ENCODE measurements around the gene LY6G5C.

The LY6G5C gene

DNA sequence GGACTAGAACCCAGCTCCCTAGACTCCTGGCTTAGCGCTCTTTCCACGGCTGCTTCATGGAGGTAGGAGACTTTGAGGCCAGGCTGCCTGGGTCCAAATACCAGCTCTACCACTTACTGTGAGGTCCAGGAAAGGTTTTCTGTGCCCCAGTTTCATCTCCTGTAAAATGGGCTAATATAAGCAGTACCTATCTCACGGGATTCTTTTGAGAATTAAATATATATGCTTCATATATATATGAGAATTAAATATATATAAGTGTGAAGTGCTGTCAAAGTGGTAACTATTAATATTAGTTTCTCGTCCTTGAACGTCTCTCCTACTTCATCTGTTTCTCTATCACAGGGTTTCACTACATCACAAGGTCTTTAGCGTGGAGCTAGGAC lies 10.2 kb upstream of the LY6G5C start:
- no peak for DNase-seq (ENCODE audit: low read depth)

DNA sequence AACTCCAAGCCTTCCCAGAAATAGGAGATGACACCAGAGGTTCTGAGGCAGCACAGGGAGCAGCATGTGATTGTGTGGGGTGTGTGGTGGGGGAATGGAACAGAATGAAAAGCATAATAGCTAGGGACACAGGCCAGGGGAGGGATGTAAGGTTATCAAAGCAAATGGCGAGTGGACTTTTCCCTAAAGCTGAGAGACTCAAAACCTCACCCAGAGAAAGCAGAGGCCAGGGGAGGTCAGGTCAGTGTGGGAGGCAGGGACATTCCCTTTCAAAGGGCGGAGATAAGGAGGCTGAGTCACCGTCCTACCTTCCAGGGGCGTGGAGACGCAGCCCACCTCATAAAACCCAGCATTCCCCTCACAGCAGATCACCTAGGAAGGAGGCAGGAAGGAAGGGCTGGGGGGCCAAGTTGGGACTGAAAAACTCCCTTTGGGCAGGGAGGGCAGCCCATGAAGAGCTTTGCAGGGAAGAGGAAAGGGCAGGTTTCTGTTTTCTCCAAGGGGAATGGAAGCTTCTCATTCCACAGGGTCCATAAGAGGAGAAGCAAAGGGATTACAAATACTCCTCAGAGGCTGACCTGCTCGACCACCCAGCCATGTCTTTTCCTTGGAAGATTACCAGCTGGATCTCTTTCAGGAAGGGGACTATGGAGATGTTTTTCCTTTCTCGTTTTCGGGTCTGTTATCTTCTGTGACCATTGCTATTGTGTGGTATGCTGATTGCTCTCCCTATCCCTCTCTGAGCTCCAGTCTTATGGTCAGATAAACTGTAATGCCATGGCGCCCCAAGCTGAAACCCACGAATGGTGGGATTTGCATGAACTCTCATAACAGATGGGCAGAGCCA lies 9.6 kb upstream of the LY6G5C start:
- no peak for DNase-seq (ENCODE audit: low read depth)

DNA sequence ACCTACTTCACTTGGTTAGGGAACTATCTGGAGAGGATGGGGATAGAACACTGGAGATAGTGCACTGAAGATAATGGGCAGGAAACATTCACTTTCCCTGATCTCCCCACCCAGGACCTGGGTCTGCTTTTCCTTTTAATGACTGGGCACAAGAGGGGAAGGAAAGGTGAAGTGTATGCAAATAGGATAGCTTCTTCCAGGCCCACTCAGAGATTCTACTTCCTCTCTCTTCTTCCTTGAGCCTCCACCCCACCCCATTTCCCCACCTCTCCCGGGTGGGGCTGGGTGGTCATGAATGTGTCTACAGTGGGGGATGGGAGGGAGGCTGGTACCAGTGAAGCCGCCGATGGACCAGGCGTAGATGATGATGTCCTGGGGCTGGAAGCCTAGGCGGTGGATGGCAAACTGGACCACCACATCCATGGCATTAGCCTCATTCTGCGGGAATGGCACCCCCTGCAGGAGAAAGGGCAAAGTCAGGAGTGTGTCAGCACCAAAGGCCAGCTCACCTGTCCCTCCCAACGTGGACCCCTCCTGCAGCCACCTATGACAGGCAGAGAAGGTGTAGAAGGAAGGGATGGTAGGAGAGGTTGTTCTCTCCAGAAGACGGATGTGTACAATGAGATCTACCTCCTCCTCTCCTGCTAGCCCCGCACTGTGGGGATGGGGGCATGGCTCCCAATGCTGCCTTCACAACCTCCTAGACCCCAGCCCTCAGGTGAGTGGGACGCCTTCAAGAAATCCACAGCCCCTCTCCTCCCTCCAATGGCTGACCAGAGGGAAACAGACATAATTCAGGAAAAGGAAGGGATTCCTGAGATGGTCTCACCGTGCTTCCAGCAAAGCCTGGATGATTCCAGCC lies 8.6 kb upstream of the LY6G5C start:
- no peak for DNase-seq (ENCODE audit: low read depth)

DNA sequence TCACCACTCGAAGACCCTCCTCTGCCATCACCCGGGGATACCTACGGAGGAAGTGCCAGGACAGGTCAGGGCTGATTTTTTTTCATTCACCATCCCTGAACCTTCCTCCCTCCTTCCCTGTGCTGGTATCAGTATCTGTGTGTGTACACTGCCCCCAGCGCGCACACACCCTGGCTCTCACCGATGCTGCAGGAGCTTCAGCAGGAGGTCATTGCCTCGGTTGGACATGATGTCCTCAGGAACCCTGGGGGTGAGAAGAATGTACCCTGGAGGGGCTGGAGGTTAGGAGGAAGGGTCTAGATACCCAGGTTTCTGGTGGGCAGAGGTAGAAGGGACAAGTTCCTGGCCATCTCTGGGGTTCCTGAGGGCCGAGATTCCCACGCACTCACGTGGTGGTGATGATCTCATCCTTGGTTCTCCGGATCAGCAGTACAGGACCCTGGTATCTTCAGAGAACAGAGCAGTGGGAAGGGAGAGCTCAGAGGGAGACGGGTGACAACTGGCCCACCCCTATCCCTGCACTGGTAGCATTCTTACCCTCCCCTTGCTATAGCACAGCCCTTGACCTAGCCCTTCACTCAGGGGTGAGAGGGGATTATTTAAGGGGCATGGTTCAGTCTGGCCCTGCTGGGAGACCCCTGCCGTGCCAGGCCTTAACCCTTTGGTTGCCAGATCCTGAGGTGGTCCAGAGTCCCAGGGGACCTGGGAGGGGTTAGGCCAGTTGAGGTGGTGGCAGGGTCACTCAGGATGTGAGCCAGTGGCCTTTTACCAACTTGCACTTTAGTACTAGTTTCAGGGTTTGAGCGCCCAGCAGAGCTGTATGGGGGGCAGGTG lies 7.2 kb upstream of the LY6G5C start:
- no peak for DNase-seq (ENCODE audit: low read depth)

DNA sequence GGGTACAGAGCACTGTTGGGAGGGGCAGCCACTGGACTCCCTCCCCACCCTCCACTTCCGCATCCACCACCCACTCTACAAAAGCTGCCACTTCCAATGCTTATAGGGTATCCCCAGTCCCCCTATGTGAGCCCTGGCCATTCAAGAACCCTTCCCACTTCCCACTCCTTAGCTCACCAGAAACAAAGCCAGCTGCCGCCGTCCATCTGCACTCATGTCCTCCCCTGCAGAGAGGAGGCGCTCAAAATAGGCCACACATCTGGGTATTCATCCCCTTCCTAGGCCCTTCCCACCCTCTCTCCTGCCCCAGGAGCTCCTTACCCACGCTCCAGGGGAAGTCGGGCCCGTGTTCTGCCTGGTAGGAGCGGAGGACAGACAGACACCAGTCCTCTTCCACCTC lies 6.5 kb upstream of the LY6G5C start:
- no peak for DNase-seq (ENCODE audit: low read depth)

DNA sequence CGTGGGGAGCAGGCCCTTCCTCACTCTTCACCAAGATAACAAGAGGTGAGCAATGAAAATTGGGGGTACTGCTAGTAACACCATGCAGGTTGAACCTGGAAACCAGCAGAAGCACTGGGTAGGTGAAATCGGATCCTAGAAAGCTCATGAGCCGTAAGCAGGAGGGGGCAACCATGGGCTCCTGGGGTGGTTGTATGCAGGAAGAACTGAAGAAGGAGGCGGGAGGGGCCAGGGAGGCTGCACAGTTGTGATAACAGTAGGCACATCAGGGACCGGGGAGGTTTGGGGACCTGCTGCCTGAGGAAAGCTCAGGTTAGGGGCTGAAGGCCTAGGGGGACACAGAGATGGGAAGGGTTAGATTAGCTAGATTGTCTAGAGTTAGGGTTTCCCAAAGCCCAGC lies 5.6 kb upstream of the LY6G5C start:
- no peak for DNase-seq (ENCODE audit: low read depth)

DNA sequence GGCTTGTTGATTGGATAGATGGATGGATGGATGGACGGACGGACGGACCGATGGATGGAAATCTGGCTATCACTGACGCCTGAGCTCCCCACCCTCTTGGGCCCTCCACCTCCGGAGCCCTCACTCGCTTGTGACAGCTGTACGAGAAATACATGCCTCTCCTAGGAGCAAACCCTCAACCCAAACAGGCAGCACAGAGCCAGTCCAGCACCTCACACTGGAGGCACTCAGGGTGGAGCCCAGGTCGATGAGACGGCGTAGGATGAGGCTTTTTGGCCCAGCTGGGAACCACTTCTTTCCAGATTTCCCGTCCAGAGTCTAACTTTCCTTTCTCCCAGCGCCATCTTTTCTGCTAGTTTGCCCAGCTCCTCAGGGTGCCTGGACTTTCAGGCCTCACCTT lies 2.7 kb upstream of the LY6G5C start:
- no peak for DNase-seq (ENCODE audit: low read depth)

DNA sequence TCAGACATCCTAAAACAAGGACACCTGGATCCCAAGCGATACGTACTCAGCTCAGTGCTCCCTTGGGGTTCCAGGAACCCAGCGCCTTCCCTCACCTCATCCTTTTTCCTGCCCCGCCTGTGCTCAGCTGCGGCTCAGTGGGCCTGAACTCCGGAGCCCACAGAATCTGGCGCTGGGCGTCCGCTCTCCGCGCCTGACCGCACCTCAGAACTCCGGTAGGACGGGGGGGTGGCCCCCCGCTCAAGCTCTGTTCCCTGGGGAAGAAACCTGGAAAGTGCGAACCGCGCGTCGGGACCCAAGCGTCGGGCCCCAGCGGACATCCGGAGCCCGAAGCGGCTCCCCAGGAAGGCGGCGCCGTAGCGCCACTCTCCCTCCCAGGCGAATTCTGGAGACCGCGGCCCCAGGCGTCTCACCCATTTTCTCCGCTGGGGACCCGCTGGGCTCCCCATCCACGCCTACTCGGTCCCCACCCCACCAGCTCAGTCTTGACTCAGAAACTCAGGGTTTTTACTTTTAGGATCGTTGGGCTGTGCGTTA lies 336 bp upstream of the LY6G5C start:
- no peak for DNase-seq (ENCODE audit: low read depth)

DNA sequence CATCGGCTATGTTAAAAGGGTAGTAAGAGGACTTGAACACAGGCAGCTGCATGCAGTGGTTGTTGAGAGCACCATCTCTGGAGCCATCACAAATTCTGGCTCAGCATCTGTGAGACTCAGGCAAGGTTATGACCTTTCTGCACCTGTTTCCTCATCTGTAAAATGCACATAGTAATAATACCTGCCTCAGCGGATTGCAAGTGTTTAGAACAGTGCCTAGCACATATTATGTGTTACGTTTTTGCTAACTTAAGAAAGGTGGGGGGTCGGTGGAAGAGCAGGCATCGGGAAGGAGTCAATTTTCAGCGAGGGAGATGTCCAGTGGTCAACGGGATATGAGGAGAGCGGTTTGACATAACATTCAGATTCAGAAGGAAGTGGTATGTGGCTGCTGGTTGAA lies 2.9 kb downstream of the LY6G5C start:
- no peak for DNase-seq (ENCODE audit: low read depth)

DNA sequence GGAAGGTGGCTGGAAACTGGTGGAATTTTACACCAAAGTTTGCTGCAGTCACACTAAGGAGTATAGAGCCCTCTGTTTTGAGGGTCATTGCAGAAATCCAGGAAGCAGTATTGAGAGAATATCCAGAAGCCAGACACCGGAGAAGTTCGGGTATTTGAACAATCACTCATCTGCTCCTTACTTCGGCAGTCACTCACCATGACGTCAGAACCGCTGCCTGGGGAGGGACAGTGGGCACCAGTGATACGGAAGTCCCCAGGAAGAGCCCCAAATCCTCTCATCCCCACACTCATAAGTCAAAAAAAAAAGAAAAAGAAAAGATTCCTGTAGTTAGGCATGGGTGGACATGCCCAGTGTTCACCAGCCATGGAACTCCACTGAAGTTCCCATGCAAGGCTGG lies 4.0 kb downstream of the LY6G5C start:
- DNase-seq (ENCODE audit: low read depth) = no peak

DNA sequence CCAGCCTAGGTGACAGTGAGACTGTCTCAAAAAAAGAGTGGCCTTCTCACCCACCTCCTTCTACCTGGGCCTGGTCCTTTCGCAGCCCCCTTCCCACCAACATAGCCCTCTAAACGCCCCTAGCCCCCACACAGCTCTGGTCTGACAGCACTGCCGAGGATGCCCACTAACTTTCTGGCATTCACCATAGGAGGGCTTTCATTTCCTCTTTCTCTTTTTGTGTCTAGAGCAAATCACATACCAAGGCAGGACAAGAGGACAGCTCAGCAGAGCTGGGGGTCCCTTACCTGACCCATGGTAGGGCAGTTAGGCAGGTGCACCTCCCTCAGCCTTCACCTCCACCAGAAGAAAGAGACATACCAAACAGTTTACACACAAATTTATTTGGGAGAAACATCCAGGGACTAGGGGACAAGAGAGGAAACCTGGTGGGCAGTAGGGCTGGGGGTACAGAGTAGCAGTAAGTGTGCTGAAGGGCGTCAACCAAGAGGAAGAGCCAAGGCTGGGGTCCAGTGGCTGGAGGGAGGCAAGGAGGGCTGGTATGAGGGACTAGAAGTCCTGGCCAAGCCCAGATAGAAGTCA lies 4.5 kb downstream of the LY6G5C start:
- no peak for DNase-seq (ENCODE audit: low read depth)

DNA sequence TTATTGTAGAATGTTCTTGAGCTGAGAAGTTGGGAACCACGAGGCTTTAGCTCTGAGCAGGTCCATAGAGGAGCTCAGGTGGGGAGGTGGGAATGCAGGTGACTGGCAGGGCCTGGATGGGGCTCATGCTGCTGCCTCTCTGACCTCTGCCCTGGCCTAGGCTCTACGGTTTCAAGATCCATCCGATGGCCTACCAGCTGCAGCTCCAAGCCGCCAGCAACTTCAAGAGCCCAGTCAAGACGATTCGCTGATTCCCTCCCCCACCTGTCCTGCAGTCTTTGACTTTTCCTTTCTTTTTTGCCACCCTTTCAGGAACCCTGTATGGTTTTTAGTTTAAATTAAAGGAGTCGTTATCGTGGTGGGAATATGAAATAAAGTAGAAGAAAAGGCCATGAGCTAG lies 11.2 kb downstream of the LY6G5C start, which contains the start of gene LY6G5B:
TSS of gene LY6G5B (plus strand) at position 301 of the 400 bp plus-strand sequence. CDS start 975 bp downstream, outside the sequence.
- DNase-seq (ENCODE audit: low read depth) = no peak

DNA sequence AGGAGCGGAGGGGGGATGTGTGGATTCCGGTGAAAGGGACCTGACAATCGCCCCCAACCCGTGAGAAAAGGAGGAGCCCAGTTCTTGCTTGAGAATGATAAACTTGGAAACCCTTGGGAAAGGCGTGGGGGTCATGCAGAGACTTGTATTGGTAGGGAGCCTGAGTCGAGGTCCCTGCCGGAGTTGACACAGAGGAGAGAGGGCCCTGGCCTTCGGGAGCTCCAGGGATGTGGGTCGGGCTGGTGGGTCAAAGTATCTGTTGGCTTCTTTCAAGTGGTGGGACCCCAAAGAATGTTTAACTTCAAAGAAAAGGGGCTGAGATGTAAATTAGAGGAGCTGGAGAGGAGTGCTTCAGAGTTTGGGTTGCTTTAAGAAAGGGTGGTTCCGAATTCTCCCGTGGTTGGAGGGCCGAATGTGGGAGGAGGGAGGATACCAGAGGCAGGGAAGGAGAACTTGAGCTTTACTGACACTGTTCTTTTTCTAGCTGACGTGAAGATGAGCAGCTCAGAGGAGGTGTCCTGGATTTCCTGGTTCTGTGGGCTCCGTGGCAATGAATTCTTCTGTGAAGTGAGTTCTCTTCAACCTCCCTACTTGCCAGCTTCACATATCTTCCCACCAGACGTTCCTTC lies 14.4 kb downstream of the LY6G5C start:
- no peak for DNase-seq (ENCODE audit: low read depth)

DNA sequence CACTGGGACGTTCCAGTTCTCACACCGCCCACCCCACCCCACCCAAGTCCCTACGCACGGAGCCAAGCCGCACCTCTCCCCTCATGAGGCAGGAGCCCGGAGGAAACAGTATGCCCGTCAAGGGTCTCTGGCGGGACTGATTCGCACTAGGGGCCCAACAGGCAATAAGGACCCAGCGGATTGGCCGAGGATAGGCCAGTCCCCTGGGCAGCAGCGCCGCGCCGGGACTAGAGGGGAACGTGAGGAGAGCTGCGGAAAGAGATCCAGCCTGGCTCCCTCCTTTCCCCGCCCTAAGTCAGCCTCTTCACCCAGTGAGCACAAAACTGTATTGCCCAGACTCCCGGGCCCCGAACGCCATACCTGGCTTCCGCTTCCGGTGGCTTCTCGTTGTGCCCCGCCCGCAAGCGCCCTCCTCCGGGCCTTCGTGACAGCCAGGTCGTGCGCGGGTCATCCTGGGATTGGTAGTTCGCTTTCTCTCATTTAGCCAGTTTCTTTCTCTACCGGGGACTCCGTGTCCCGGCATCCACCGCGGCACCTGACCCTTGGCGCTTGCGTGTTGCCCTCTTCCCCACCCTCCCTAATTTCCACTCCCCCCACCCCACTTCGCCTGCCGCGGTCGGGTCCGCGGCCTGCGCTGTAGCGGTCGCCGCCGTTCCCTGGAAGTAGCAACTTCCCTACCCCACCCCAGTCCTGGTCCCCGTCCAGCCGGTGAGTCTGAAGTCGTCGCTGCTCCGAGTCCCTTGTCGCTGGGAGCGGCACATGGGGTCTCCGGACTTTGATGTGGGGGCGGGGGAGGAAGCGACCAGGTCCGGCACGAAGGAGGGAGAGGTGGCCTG lies 15.1 kb downstream of the LY6G5C start, which contains the start of gene CSNK2B:
TSS of gene CSNK2B (plus strand) at position 580 of the 836 bp plus-strand sequence. CDS start 752 bp downstream, outside the sequence.
- DNase-seq (ENCODE audit: low read depth) = peak; percentile 96

DNA sequence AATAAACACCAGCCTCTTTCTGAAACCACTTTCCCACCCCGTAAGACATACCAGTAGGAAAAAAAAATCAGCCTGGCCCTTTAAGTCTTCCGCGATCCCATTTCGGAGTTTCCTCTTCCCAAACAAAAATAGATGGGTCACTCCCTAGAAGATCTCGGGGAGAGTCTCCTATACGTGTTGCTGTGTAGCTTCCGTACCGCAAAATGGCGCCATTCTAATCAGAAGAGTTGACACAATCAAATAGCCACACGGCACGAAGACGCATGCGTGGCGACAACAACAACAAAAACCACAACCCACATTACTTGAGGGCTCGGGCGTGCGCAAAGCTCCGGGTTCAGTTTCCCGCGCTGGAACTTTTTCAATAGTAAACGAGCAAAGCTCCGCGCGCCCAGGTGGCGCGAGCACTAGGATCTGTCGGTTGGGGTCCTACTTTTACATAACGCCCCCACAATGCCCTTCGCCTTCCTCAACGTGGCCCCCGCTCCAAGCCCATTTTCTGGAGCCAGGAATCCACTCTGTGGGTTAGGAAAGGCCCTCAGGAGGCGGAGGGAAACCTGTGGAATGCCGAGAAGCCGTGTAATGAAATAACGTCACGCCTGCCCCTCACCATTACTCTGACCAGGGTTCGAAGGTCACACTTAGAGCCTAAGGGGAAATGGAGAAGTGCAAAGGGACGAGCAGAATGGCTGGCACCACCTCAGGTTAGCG lies 15.9 kb downstream of the LY6G5C start, which contains the start of gene GPANK1:
TSS of gene GPANK1 (minus strand) at position 208 of the 711 bp plus-strand sequence. CDS start 519 bp downstream, outside the sequence.
- DNase-seq (ENCODE audit: low read depth) = peak; percentile 90

DNA sequence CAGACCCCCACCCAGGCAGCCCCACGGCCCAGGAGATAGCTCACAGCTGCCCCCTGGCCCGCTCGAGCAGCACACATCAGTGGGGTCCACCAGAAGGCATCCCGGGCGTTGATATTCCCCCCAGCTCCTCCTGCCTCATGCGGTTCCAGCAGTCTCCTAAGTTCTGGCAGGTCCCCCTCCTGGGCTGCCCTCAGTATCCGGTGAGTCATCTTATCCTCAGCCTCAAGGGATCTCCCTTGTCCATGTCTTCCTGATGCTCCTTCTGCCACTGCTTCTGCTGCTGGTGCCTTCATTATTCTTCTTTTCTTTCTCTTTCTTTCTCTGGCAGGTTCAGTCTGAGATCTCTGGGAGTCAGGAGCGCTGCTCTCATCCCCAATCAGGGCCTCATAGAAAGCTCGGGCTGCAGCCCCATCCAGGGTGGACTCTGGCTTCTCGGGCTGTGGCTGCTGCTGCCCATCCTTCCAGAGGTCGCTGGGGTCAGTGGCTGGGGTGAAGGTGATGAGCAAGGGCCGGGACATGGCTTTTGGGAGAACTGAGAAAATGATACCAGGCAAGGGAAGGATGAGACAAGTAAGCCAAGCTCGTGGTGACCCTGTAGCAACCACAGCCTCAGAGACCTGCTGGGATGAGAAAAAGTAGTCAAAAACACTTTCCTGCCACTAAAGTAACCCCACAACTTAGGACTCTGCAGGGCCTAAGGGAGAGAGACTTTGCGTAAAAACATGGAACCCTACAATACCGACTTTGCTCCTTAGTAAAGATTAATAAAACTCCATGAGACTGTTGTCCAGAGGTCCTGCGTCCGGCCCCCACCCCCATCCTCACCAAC lies 16.7 kb downstream of the LY6G5C start:
- DNase-seq (ENCODE audit: low read depth) = peak; percentile 55

DNA sequence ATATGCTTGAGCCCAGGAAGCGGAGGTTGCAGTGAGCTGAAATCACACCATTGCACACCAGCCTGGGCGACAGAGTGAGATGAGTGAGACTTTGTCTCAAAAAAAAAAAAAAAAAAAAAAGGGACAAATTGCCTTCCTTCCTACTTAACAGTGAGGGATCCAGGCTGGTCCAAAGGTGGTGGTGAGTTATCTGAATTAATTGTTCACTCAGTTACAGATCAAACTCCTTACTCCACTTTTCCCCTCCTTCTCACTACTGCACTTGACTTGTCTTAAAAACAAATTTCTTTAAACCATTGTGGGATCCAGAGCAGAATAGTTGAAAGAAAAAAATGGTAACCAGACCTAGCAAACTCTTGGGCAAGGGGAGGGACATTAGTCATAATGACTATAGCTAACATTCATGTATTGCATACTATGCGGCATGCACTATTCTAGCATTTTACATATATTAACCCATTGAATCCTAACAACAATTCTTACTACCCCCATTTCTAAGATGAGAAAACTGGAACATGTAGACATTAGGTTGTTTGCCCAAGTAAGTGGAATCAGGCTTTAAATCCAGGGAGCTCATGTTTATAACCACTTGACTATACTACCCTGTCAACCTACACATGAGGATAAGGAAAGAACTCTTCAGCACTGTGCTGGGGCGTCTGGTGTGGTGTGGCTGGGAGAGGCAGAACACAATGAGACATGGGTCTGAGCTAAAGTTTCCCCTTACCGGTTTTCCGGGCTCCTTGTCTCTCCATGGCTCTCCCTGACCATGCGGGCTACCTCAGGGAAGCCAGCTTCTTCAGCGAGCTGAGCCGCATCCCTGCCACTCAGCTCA lies 17.5 kb downstream of the LY6G5C start:
- no peak for DNase-seq (ENCODE audit: low read depth)

Measured in stromal cell of bone marrow (primary cell).